ENCODE data around the gene RFK. TPM values are rescaled to one million over a fixed set of nuclear protein-coding genes. Genes with fewer than 3 reads are reported as not detected.

The RFK gene
- polyA plus RNA-seq, 1 donor (not counting 4 experiments of a cell fraction or from before 2014, with no cell fraction given) = 30.1 TPM

GRCh38 chr9:76425677-76426453 is 31.6 kb upstream of the RFK start:
- FAIRE-seq (no peak), DNase-seq (ENCODE audit: low read depth, low spot score) (no peak)
- TF ChIP-seq CTCF (optimal IDR thresholded peaks at IDR 0.05 in 1 of 3, IDR thresholded peaks at IDR 0.05 in 1 of 3, conservative IDR thresholded peaks at IDR 0.05 in 1 of 3; ENCODE audit: extremely low read depth in 1 of 3, insufficient read depth in 2 of 3, low read length in 3 of 3) (no peak), EZH2 (IDR thresholded peaks at IDR 0.05; ENCODE audit: low read length) (no peak)
- no peak overlapping the region for H3K4me2 ChIP-seq (ENCODE audit: control insufficient read depth, extremely low read depth, insufficient read depth, low read depth, low read length)
- H3K27ac ChIP-seq (ENCODE audit: control insufficient read depth, insufficient read depth, low read length) = no peak overlapping the region
- H4K20me1 ChIP-seq (ENCODE audit: control insufficient read depth, extremely low read depth, insufficient read depth, low read length) = no peaks in the 10 kb centered on the region
- H3K36me3 ChIP-seq (ENCODE audit: control insufficient read depth in 2 of 2, extremely low read depth in 1 of 2, insufficient read depth in 2 of 2, low read length in 2 of 2) = no peaks in the 10 kb centered on the region
- H3K9me1 ChIP-seq (ENCODE audit: control insufficient read depth, extremely low read depth, insufficient read depth, low read length) = no peaks in the 10 kb centered on the region
- no peak overlapping the region for H2AFZ ChIP-seq (ENCODE audit: control insufficient read depth, low read length)
- no peak overlapping the region for H3K9ac ChIP-seq (ENCODE audit: control insufficient read depth, extremely low read depth, insufficient read depth, low read length)
- H3K79me2 ChIP-seq (ENCODE audit: control insufficient read depth, insufficient read depth, low read length) = no peaks in the 10 kb centered on the region
- no peaks in the 10 kb centered on the region for H3K9me3 ChIP-seq (ENCODE audit: control insufficient read depth, low read depth, low read length)
- no peaks in the 10 kb centered on the region for H3K27me3 ChIP-seq (ENCODE audit: control insufficient read depth, extremely low read depth, insufficient read depth, low read length)
- no peak overlapping the region for H3K4me3 ChIP-seq (ENCODE audit: control insufficient read depth in 2 of 3, extremely low read depth in 1 of 3, insufficient read depth in 2 of 3, low read depth in 1 of 3, low read length in 3 of 3)
- no peaks in the 10 kb centered on the region for H3K4me1 ChIP-seq (ENCODE audit: control insufficient read depth, extremely low read depth, insufficient read depth, low read length)
- dilution Hi-C loops (cut with MboI; ENCODE audit: extremely low pct_ligation_motif_present, low sequenced_read_pairs) = no loop called here

GRCh38 chr9:76424491-76424890 is 30.3 kb upstream of the RFK start:
- H3K4me1 ChIP-seq (ENCODE audit: control insufficient read depth, extremely low read depth, insufficient read depth, low read length) = no peaks in the 10 kb centered on the region
- no peak for FAIRE-seq
- no peaks in the 10 kb centered on the region for H3K36me3 ChIP-seq (ENCODE audit: control insufficient read depth in 2 of 2, extremely low read depth in 1 of 2, insufficient read depth in 2 of 2, low read length in 2 of 2)
- no peak for TF ChIP-seq EZH2 (IDR thresholded peaks at IDR 0.05; ENCODE audit: low read length)
- no peak for TF ChIP-seq CTCF (optimal IDR thresholded peaks at IDR 0.05 in 1 of 3, IDR thresholded peaks at IDR 0.05 in 1 of 3, conservative IDR thresholded peaks at IDR 0.05 in 1 of 3; ENCODE audit: extremely low read depth in 1 of 3, insufficient read depth in 2 of 3, low read length in 3 of 3)
- no peaks in the 10 kb centered on the region for H3K9me3 ChIP-seq (ENCODE audit: control insufficient read depth, low read depth, low read length)
- no peaks in the 10 kb centered on the region for H3K27me3 ChIP-seq (ENCODE audit: control insufficient read depth, extremely low read depth, insufficient read depth, low read length)
- dilution Hi-C loops (cut with MboI; ENCODE audit: extremely low pct_ligation_motif_present, low sequenced_read_pairs) = no loop called here
- no peak overlapping the region for H3K4me2 ChIP-seq (ENCODE audit: control insufficient read depth, extremely low read depth, insufficient read depth, low read depth, low read length)
- no peak overlapping the region for H3K27ac ChIP-seq (ENCODE audit: control insufficient read depth, insufficient read depth, low read length)
- H3K4me3 ChIP-seq (ENCODE audit: control insufficient read depth in 2 of 3, extremely low read depth in 1 of 3, insufficient read depth in 2 of 3, low read depth in 1 of 3, low read length in 3 of 3) = no peak overlapping the region
- H3K79me2 ChIP-seq (ENCODE audit: control insufficient read depth, insufficient read depth, low read length) = no peaks in the 10 kb centered on the region
- H4K20me1 ChIP-seq (ENCODE audit: control insufficient read depth, extremely low read depth, insufficient read depth, low read length) = no peaks in the 10 kb centered on the region
- H2AFZ ChIP-seq (ENCODE audit: control insufficient read depth, low read length) = no peak overlapping the region
- H3K9ac ChIP-seq (ENCODE audit: control insufficient read depth, extremely low read depth, insufficient read depth, low read length) = no peak overlapping the region
- no peak for DNase-seq (ENCODE audit: low read depth, low spot score)
- no peaks in the 10 kb centered on the region for H3K9me1 ChIP-seq (ENCODE audit: control insufficient read depth, extremely low read depth, insufficient read depth, low read length)
